Measurements from ENCODE around the gene IRAK2.
"Not testable (repeated sequence)": the region's sequence is repeated elsewhere in the genome, so short reads cannot be mapped to it uniquely, and the experiment has no call there.

Gene IRAK2

GRCh38 chr3:10121064-10121463 is 43.7 kb upstream of the IRAK2 start:
- H3K27me3 ChIP-seq (replicated peaks; ENCODE audit: control insufficient read depth, insufficient read depth, low read length), result no peaks in the 10 kb centered on the region
- peaks cover 6% of the 10 kb centered on the region for H3K36me3 ChIP-seq (ENCODE audit: control insufficient read depth, insufficient read depth, low read length)
- DNase-seq (ENCODE audit: extremely low read depth, insufficient read length), result no peak
- no peak overlapping the region for H3K4me3 ChIP-seq (replicated peaks; ENCODE audit: low read depth, low read length)
- TF ChIP-seq, protein P1, sequence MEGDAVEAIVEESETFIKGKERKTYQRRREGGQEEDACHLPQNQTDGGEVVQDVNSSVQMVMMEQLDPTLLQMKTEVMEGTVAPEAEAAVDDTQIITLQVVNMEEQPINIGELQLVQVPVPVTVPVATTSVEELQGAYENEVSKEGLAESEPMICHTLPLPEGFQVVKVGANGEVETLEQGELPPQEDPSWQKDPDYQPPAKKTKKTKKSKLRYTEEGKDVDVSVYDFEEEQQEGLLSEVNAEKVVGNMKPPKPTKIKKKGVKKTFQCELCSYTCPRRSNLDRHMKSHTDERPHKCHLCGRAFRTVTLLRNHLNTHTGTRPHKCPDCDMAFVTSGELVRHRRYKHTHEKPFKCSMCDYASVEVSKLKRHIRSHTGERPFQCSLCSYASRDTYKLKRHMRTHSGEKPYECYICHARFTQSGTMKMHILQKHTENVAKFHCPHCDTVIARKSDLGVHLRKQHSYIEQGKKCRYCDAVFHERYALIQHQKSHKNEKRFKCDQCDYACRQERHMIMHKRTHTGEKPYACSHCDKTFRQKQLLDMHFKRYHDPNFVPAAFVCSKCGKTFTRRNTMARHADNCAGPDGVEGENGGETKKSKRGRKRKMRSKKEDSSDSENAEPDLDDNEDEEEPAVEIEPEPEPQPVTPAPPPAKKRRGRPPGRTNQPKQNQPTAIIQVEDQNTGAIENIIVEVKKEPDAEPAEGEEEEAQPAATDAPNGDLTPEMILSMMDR (IDR thresholded peaks at IDR 0.05; ENCODE audit: insufficient read depth, low read length, poor library complexity, severe bottlenecking), result no peak

GRCh38 chr3:10122724-10123123 is 42.0 kb upstream of the IRAK2 start:
- no peaks in the 10 kb centered on the region for H3K27me3 ChIP-seq (replicated peaks; ENCODE audit: control insufficient read depth, insufficient read depth, low read length)
- TF ChIP-seq, protein P1 (IDR thresholded peaks at IDR 0.05; ENCODE audit: insufficient read depth, low read length, poor library complexity, severe bottlenecking), result no peak
- H3K36me3 ChIP-seq (ENCODE audit: control insufficient read depth, insufficient read depth, low read length), result peaks cover 13% of the 10 kb centered on the region
- H3K4me3 ChIP-seq (replicated peaks; ENCODE audit: low read depth, low read length), result no peak overlapping the region
- DNase-seq (ENCODE audit: extremely low read depth, insufficient read length), result no peak

- H3K27me3 ChIP-seq (replicated peaks; ENCODE audit: control insufficient read depth, insufficient read depth, low read length); DNase-seq (ENCODE audit: extremely low read depth, insufficient read length); H3K36me3 ChIP-seq (ENCODE audit: control insufficient read depth, insufficient read depth, low read length); H3K4me3 ChIP-seq (replicated peaks; ENCODE audit: low read depth, low read length): not testable (repeated sequence)
Observed at GRCh38 chr3:10135872-10136271, 28.8 kb upstream of the IRAK2 start.

- DNase-seq (ENCODE audit: extremely low read depth, insufficient read length), result no peak
- no peaks in the 10 kb centered on the region for H3K27me3 ChIP-seq (replicated peaks; ENCODE audit: control insufficient read depth, insufficient read depth, low read length)
- TF ChIP-seq, protein P1 (IDR thresholded peaks at IDR 0.05; ENCODE audit: insufficient read depth, low read length, poor library complexity, severe bottlenecking), result no peak
- no peak overlapping the region for H3K4me3 ChIP-seq (replicated peaks; ENCODE audit: low read depth, low read length)
- H3K36me3 ChIP-seq (ENCODE audit: control insufficient read depth, insufficient read depth, low read length), result no peaks in the 10 kb centered on the region; the same call in 1 of the 2 replicates
Observed at GRCh38 chr3:10136426-10137005, 28.2 kb upstream of the IRAK2 start.

DNA sequence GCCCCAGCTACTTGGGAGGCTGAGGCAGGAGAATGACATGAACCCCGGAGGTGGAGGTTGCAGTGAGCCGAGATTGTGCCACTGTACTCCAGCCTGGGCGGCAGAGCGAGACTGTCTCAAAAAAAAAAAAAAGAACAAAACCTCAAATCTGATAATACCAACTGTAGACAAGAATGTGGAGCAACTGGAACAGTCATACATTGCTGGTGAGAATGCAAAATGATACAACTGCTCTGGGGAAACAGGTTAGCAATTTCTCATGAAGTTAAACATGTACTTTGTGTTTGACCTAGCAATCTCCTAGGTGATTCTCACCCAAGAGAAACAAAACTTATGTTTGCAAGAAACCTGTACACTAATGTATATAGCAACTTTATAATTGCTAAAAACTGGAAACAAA is 27.5 kb upstream of the IRAK2 start:
- no peak for DNase-seq (ENCODE audit: extremely low read depth, insufficient read length)
- Histone ChIP-seq H3K27me3 (replicated peaks; ENCODE audit: control insufficient read depth, insufficient read depth, low read length) (no peaks in the 10 kb centered on the region), H3K4me3 (replicated peaks; ENCODE audit: low read depth, low read length) (no peak overlapping the region), H3K36me3 (ENCODE audit: control insufficient read depth, insufficient read depth, low read length) (no peaks in the 10 kb centered on the region)
- TF ChIP-seq, protein P1 (IDR thresholded peaks at IDR 0.05; ENCODE audit: insufficient read depth, low read length, poor library complexity, severe bottlenecking), result no peak

- Histone ChIP-seq H3K27me3 (replicated peaks; ENCODE audit: control insufficient read depth, insufficient read depth, low read length) (no peaks in the 10 kb centered on the region), H3K4me3 (replicated peaks; ENCODE audit: low read depth, low read length) (no peak overlapping the region), H3K36me3 (ENCODE audit: control insufficient read depth, insufficient read depth, low read length) (peaks cover 1% of the 10 kb centered on the region)
- TF ChIP-seq, protein P1 (IDR thresholded peaks at IDR 0.05; ENCODE audit: insufficient read depth, low read length, poor library complexity, severe bottlenecking), result no peak
- no peak for DNase-seq (ENCODE audit: extremely low read depth, insufficient read length)
Observed at GRCh38 chr3:10140996-10141546, 23.6 kb upstream of the IRAK2 start.
